ENCODE data around the gene ZIC1. TPM values are rescaled to one million over a fixed set of nuclear protein-coding genes. Genes with fewer than 3 reads are reported as not detected.

ZIC1 gene
- not detected in 2 replicates for total RNA-seq (2012; rRNA removed)
- not detected in 2 replicates for polyA plus RNA-seq (2012; rRNA removed)
- polyA plus RNA-seq (2012; cell fraction: cytosol; rRNA removed) = 0.01 TPM in 1 of 2 replicates, not detected in the other
- 0.01 TPM in 1 of 2 replicates, not detected in the other for polyA plus RNA-seq (2012; cell fraction: nucleus; rRNA removed; ENCODE audit: low replicate concordance)
- Bru-seq, nascent RNA = not detected
- BruChase-seq, experiment 1, labeled RNA remaining after a 6-hour chase = not detected
- not detected for BruChase-seq, experiment 2, labeled RNA remaining after a 2-hour chase
- long read RNA-seq = 0 reads

- 0 out of 2 replicates have a peak, but pooled peaks have one; percentile 27 for ATAC-seq (ENCODE audit: low read depth)
- Histone ChIP-seq H3K4ac (ENCODE audit: low read depth, low read length) (no peak within 1 kb of the TSS), H2AK5ac (ENCODE audit: low read depth, low read length) (no peak within 1 kb of the TSS), H3K27me3 (ENCODE audit: control insufficient read depth, insufficient read depth, low read length) (peaks cover 98% of the 10 kb centered on the region), H2BK120ac (ENCODE audit: low read depth, low read length) (no peak within 1 kb of the TSS), H3K36me3 (ENCODE audit: control insufficient read depth, insufficient read depth, low read length) (no peaks in the 10 kb centered on the region), H2BK20ac (ENCODE audit: low read depth, low read length) (no peak within 1 kb of the TSS), H2AFZ (replicated peaks; ENCODE audit: low read length, poor library complexity) (peak within 1 kb of the TSS; percentile 75), H3K4me1 (ENCODE audit: control insufficient read depth, insufficient read depth, low read length) (no peaks in the 10 kb centered on the region), H3K4me3 (ENCODE audit: insufficient read depth, low read depth, low read length) (no peak within 1 kb of the TSS), H3K18ac (ENCODE audit: low read depth, low read length) (no peak within 1 kb of the TSS), H4K20me1 (ENCODE audit: insufficient read depth, low read length) (0 out of 2 replicates have a peak, but pooled peaks cover 3% of the 10 kb centered on the region), H3K9me1 (ENCODE audit: insufficient read depth, low read length) (0 out of 2 replicates have a peak, but pooled peaks cover 3% of the 10 kb centered on the region), H3K23ac (ENCODE audit: low read depth, low read length) (no peak within 1 kb of the TSS; the same call in 1 of the 2 replicates), H3K27ac (ENCODE audit: insufficient read depth, low read length) (no peak within 1 kb of the TSS), H2BK5ac (ENCODE audit: low read depth, low read length, poor library complexity, severe bottlenecking) (no peak within 1 kb of the TSS), H4K8ac (ENCODE audit: low read depth in 2 of 2, low read length in 2 of 2) (no peak within 1 kb of the TSS), H3K9me3 (ENCODE audit: control insufficient read depth, insufficient read depth, low read length) (peaks cover 22% of the 10 kb centered on the region), H3K9ac (ENCODE audit: low read depth, low read length) (no peak within 1 kb of the TSS), H3K14ac (replicated peaks; ENCODE audit: low read depth, low read length) (no peak within 1 kb of the TSS), H4K5ac (ENCODE audit: low read depth, low read length) (no peak within 1 kb of the TSS), H3K56ac (ENCODE audit: extremely low read depth, insufficient read depth, low read length) (no peak within 1 kb of the TSS), H2AK9ac (replicated peaks; ENCODE audit: low read depth, low read length, poor library complexity) (no peak within 1 kb of the TSS), H2BK15ac (ENCODE audit: low read depth, low read length) (no peak within 1 kb of the TSS), H4K91ac (ENCODE audit: insufficient read depth, low read depth, low read length) (no peak within 1 kb of the TSS), H3K79me1 (ENCODE audit: low read depth in 1 of 2, low read length in 2 of 2) (no peaks in the 10 kb centered on the region), H3K4me2 (ENCODE audit: low read depth, low read length) (no peak within 1 kb of the TSS; the same call in 1 of the 2 replicates)
- CTCF ChIA-PET = no interaction called here
- DNase-seq = no peak
- intact Hi-C loops (cut with micrococcal nuclease) = no loop called here
- in situ Hi-C loops (cut with MboI; ENCODE audit: low sequenced_read_pairs) = no loop called here
- BruUV-seq (replicated peaks) = no TSS peak
- POLR2A ChIA-PET (ENCODE audit: unreplicated experiment) = no interaction called here
- 2% methylated on average over 15 of the region's 80 CpGs; no CpG with 5 or more reads in 1 of the 2 experiments for WGBS, 2 experiments (ENCODE audit: extremely low coverage in 2 of 2, insufficient read length in 1 of 2)
- dilution Hi-C loops (cut with HindIII; ENCODE audit: low sequenced_read_pairs, unreplicated experiment) = no loop called here
- TF ChIP-seq CEBPB (IDR thresholded peaks at IDR 0.05; ENCODE audit: low read depth, low read length) = no peak
- TF ChIP-seq USF2 (IDR thresholded peaks at IDR 0.05; ENCODE audit: low read depth, low read length) = peak; percentile 18; the same call in 1 of the 2 replicates
Measured at GRCh38 chr3:147409143-147410115, at the start of gene ZIC1. Gene ZIC1 (plus strand): TSS chr3:147409365. CDS start chr3:147410113, 748 bp downstream.

All from IMR-90 (cell line).